HK-2 (cell line): ENCODE results near the gene SVEP1.
"Not testable (repeated sequence)": the region's sequence is repeated elsewhere in the genome, so short reads cannot be mapped to it uniquely, and the experiment has no call there.

Source experiments
- DNase-seq: peaks from one replicate; pipeline ENCODE4 v3.0.0-alpha.2; 2018; ENCODE audit not compliant: unreplicated experiment

SVEP1 gene

DNA sequence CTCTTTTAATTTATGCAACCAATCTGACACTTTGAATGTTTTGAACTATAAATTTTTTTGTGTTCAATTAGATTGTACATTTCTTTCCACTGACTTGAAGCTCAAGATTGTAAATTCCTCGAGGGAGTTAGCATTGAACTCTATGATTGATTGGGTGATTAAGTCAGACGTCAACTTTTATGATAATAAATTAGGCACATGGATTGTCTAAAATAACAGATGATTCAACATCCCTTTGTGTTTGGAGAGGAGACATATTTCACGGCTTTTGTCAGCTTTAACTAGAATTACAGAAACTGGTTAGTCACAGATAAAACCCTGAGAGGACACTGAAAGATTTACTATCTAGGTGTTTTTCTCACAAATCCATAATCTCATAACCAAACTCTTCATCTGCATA is 209.2 kb downstream of the SVEP1 start:
- DNase-seq, result no peak

DNA sequence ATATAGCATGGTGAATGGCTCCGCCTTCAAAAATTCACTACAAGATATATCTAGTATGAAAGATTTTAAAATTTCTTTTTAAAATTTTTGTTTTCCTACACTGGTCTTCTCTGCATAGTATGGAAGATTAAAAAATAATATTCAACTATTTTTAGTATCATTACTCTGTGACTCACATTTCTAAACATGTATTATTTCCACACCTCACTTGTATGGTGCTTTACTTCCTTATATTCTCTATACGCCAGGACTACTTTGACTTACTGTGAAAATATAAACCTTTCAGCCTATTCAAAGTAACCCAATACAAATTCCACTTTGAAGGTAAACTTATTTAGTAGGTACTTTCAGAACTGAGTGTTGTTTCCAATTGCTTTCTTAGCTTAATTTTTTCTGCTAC is 215.1 kb downstream of the SVEP1 start:
- no peak for DNase-seq

DNA sequence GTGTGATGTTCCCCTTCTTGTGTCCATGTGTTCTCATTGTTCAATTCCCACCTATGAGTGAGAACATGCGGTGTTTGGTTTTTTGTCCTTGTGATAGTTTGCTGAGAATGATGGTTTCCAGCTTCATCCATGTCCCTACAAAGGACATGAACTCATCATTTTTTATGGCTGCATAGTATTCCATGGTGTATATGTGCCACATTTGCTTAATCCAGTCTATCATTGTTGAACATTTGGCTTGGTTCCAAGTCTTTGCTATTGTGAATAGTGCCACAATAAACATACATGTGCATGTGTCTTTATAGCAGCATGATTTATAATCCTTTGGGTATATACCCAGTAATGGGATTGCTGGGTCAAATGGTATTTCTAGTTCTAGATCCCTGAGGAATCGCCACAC is 220.5 kb downstream of the SVEP1 start:
- not testable (repeated sequence) for DNase-seq

DNA sequence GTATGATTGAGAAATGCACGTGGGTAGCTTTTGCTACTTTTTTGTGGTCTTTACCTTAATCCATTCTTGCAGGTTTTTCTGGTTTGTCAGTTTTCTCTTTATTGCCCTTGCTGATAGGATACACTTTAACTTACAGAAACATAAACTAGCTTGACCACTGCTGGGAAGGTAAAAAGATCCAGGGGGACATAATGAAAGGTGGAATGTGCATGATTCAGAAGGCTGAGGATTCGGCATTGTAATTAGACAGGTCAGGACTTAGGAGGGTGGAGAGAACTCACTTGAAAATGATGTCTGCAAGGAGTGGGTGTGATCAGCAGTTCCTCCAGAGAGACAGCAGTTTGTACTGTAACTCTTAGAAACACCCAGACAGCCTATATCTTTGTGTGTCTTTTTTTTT is 222.0 kb downstream of the SVEP1 start:
- DNase-seq, result no peak

DNA sequence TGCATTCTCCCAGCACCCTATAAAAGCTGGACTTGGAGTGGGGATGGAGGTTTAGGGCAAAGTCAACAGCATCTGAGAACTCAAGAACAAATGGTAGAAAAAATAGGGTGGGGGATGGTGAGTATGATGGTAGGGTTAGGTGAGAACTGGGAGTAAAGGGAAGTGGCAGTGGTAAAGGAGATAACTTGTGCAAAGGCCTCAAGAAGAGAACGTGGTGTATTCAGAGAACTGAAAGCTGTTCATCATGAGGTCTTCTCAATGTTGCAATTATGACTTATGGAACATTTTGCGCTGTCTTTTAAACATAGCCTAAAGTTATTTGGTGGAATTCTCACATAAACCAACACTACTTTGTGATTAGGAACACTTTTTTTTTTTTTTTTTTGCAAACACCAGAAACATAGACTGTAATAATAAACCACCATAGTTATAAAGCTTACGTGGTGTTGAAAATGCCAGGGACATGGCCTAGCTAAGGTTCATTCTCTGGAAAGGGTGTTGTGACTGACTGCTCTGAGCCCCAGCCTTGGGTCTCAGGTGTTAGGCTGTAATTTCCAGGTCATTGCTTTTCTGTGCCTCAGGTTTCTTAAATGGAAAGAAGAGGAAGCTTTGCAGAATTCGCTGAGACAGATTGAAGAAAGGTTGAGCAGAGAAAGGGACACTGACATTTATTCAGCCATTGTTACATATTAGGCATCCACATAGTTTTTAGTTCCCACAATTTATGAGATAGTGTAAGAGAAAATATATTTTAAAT is 222.7 kb downstream of the SVEP1 start:
- no peak for DNase-seq

DNA sequence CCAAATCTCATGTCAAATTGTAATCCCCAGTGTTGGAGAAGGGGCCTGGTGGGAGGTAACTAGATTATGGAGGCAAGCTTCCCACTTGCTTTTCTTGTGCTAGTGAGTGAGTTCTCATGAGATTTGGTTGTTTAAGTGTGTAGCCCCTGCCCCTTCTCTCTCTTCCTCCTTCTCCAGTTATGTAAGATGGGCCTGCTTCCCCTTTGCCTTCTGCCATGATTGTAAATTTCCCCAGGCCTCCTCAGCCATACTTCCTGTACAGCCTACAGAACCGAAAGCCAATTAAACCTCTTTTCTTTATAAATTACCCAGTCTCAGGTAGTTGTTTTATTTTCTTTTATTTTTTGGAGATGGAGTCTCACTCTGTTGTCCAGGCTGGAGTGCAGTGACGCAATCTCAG is 223.6 kb downstream of the SVEP1 start:
- DNase-seq, result no peak

DNA sequence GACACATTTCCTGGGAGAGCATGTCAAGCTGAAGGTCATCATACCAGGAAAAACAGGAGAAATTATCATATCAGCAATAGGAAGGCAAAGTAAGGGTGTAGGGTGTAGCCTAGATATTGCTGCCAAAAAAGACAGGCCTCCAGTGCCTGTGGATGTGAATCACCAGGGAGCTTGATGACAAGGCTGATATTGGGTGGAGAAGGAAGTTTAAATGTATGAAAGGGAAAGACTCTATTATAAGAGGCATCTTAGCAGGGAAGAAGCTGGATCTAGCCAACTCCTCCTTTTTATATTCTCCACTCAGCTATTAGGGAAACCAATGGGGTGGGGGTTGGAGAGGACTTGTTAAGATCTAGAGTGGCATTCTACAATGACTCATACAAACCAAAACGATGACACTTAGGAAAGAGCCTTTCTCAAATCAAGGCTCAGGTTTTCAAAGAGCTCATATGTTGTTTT is 228.5 kb downstream of the SVEP1 start:
- no peak for DNase-seq

DNA sequence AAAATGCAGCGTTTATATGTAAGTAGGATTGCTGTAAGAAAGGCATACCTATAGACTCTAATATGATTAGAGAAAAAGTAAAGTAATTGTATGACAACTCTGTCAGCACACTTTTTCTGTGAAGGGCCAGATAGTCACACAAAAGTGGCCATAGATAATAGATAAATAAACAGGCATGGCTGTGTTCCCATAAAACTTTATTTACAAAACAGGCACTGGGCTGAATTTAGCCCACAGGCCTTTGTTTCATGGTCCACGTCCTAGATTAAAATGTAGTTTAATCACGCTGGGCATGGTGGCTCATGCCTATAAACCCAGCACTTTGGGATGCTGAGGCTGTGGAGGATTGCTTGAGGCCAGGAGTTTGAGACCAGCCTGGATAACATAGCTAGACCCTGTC is 233.2 kb downstream of the SVEP1 start:
- DNase-seq, result no peak

DNA sequence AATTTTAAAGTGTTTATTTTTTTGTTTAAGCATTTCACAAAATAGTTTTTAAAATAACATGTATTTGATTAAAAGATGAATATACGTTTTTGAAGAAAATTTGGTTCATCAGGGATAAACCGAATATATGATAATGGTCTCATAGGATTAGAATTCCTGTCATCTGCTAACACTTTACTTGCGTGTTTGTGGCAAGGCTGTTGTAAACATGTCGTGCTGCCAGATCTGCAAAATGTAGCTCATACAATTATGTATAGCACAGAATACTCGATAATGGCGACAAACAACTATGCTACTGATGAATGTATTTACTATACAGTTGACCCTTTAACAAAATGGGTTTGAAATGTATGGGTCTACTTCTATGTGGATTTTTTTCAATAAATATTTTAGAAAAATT is 234.7 kb downstream of the SVEP1 start:
- no peak for DNase-seq

DNA sequence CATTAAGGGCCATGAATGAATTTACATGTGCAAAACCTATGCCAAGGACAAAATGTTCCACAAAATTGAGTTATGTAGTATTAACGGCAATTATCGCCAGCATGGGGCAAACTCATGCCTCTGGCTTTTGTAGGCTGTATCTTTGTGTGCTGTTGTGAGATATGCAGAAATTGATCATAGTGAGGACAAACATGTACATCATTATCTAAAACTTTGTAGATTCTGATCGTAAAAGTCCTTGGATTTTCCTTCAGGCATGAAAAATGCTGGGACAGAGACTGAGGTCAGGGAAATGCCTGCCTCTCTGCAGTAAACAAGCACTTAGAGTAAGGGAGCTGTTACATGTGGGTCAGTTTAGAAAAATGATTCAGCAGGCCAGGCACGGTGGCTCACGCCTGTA is 236.0 kb downstream of the SVEP1 start:
- no peak for DNase-seq

DNA sequence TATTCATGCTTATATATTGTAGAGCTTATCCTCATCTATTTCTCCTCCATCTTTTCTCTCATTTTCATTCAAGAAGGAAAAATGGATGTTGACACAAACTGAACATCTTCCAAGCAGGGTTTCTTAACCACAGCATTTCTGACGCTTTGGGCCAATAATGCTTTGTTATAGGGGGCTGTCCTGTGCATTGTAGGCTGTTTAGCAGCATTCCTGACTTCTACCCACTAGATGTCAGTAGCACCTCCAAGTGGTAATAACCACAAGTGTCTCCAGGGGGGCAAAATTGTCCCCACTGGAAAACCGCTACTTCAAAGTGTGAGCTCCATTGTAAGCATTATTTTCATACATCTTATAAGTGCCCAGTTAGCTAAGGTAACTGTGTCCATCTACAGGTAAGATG is 239.2 kb downstream of the SVEP1 start:
- no peak for DNase-seq

DNA sequence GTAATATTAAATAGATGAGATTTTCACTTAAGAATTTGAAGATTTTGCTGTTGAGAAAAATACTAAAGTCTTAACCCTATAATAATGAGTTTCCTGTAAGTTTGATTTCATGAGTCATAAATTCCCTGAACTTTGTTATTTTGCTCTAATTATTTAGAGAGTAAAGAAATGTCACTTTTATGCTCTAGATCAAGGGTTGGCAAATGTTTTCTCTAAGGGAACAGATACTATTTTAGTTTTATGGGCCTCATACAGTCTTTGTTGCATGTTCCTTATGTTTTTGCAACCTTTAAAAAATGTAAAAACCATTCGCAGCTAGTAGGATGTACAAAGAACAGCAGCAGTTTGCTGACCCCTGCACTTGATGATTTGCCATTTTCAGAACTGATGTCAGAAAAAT is 241.4 kb downstream of the SVEP1 start:
- no peak for DNase-seq

DNA sequence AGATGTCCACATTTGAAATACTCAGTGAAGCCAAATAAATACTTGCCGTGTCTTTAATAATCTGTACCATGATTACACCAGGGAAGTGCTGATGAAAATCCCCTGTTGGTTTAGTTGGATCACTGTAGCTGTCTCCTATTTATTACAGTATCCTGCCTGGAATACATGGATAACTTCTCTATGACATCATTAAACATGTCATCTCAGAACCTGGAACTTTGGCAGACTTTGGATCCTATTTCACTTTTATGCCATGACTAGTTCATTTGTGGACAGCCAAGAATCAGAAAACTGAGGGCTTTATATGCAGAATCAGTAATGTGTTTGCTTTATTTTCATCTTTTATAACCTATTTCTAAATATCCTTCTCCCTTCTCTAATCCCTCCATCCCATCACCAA is 241.8 kb downstream of the SVEP1 start, which contains the start of gene TXNDC8:
Gene TXNDC8 (minus strand): TSS at position 137 of the 400 bp plus-strand sequence.
- no peak for DNase-seq

DNA sequence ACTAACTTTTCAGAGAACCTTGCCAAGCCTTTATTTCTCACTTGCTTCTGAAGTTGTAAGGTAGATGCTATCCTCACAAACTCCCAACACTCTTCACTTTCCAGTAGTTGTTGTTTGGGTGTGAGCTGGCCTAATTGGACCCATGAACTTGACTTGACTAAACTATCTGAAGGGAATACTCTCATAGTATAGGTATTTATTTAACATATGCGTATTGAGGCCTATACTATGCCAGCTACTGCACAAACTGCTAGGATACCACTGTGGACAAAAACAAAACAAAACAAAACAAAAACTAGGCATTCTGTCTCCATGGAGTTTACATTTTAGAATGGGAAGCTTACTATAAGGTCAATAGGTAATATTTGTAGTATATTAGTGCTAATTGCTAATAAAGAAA is 243.2 kb downstream of the SVEP1 start:
- DNase-seq, result no peak

DNA sequence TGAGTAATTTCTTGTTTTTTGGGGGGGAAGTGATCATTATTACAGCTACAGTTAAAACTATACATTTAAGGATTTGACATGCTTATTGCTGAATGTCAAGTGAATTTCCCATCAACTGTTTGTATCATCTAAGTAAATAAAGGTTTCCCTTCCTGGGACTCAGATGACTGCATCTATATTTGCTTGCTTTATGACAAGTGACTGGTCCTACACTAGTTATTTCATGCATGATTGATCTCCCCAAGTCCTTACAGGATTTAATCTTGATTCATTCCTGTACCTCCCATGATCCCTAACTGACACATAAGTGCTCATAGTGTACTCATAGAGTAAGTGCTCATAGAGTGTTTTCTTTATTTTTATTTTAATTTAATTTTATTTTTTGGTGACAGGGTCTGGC is 244.7 kb downstream of the SVEP1 start:
- no peak for DNase-seq

DNA sequence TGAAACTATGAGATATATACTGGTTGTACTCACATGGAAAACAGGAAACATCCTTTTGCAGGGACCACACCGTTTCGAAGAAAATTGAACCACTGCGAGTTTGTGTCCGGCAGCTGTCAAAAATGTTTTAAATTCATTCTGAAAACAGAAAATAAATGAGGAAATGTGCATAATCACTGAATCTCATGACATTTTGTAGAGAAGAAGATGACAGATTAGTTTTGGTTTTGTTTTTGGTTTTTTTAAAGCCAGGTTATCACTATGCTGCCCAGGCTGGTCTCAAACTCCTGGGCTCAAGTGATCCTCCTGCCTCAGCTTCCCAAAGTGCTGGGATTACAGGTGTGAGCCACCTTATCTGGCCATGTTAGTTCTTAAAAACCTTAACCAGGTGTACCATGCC is 245.4 kb downstream of the SVEP1 start:
- DNase-seq, result no peak

DNA sequence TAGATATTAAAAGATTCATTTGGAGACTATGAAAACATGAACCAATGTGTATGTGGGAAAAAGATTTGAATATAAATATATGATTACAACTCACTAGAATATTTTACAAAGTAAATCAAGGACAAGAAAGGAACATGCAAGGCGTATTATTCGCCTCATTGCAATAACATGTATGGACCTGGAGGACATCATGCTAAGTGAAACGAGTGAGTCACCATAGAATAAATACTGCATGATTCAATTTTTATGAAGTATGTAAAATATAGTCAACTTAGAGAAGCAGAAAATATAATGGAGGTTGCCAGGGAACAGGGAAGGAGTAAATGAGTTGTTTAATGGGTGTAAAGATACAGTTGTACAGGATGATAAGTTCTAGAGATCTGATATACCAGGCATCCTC is 246.8 kb downstream of the SVEP1 start:
- no peak for DNase-seq

DNA sequence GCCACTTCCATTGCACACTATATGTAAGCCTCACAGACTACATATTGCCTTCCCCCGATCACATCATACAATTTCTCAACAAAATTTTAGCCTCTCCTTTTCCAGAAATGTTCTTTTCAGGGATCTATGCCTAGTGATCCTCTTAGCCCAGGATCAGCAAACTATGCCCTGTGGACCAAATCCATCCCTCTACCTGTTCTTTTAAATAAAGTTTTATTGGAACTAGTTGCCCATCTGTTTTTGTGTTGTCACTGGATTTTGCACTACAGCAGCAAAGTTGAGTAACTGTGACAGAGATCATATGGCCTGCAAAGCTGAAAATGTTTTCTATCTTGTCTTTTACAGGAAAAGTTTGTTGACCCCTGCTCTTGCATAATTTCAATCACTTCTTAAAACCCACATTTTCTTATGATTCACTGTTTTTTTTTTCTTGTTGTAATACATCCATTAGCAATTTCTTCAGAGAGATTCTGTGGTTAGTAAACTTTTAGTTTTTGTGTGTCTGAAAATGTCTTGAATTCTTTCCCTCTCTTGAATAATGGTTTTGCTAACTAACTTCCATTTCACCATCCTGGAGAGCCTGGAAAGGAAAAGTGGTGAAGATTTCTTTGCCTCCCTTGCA is 248.9 kb downstream of the SVEP1 start:
- no peak for DNase-seq

DNA sequence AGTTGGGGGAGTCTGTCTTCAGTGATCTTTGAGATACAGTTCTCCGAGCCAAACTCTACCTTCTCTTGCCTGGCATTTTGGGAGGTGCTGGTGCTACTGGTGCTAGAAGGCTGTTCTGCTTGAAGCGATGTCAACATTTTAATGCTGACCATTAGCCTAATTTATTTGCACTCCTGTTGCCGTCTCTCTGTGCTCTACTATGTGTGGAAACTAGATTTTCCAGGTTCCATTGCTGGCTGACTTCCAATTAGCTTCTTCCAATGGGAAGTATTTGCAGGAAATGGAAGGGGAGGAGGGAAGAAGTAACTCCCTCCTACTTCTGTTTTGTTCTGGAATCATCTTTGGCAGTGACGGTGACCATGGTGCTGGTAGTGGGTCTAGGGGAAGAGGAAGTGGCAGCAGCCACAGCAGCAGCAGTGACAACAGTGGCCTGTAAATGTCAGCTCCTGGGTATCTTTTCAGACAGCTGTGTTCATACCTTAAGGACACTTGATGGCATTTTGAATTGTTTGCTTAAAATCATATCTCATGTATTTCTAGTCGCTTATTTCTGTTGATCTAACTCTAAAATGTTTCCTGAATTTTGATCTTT is 249.8 kb downstream of the SVEP1 start:
- no peak for DNase-seq

DNA sequence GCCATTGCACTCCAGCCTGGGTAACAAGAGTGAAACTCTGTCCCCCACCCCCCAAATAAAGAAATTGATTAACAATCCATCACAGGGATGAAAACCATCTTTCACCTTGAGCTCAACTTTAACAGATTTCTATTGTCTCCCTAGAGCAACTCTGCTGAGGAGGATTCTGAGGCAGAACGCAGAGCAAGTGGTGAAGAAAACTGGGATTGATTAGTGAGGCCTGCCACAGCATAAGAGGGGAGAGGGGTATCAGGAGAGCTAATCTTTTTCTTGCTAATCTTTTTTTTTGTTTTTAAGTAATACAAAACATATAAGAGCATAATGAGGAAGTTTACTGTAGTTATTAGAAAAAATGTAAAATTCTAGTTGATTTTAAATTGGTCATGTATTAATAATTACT is 250.8 kb downstream of the SVEP1 start:
- DNase-seq, result no peak

DNA sequence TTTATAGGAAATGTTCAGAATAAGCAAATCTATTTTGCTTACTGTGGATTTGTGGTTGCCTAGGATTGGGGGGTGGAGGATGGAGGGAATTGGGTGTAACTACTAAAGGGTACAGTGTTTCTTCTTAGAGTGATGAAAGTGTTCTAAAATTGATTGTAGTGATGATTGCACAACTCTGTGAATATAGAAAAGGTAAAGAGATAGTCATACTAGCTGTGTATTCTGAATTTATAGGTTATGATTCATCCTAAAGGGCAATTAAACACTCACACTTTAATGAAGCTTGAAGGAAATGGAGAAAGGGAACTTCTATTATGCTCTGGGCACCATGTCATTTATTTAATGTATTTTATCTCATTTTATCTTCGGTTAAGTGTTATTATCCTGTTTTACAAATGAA is 251.8 kb downstream of the SVEP1 start:
- no peak for DNase-seq

DNA sequence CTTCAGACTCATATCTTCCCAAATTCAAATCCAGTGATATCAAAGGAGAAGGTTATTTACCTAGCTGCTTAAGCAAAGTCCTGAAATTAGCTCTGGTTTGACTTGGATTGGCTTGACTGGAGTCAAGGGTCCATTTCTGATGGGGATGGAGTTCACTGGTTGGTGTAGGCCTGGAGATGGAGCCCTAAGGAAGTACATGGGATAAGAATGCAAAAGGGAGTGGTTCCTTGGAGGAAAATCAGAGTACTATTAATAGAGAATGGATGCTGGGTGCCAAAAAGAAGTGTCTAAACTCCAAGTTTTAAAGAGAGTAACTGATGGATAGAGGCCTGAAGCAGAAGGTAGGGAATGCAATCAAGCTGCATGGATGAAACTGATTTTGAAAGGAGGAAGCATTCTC is 255.7 kb downstream of the SVEP1 start:
- DNase-seq, result no peak
